IPS DF 19.7 (cell line): ENCODE data around the gene TRIB2.

Source experiments
- DNase-seq: peaks from one replicate; pipeline ENCODE4 v3.0.0-alpha.2; 2013; ENCODE audit warnings: low read depth, low spot score

The TRIB2 gene

GRCh38 chr2:12741380-12741779 is 24.6 kb downstream of the TRIB2 start:
- DNase-seq, result no peak

GRCh38 chr2:12742891-12743290 is 26.2 kb downstream of the TRIB2 start:
- DNase-seq, result no peak

GRCh38 chr2:12750166-12750905 is 33.6 kb downstream of the TRIB2 start:
- DNase-seq, result no peak

GRCh38 chr2:12754643-12755042 is 37.9 kb downstream of the TRIB2 start:
- peak; percentile 54 for DNase-seq

GRCh38 chr2:12755384-12755783 is 38.6 kb downstream of the TRIB2 start:
- DNase-seq, result no peak

- DNase-seq, result no peak
These were observed 42.5 kb downstream of the TRIB2 start for GRCh38 chr2:12759248-12759647.

GRCh38 chr2:12761104-12761503 is 44.4 kb downstream of the TRIB2 start:
- DNase-seq, result no peak

GRCh38 chr2:12762337-12762736 is 45.6 kb downstream of the TRIB2 start:
- DNase-seq, result no peak

- no peak for DNase-seq
These were observed 46.2 kb downstream of the TRIB2 start for GRCh38 chr2:12762976-12763375.

- DNase-seq, result no peak
These were observed 46.8 kb downstream of the TRIB2 start for GRCh38 chr2:12763486-12763885.

GRCh38 chr2:12764075-12764730 is 47.5 kb downstream of the TRIB2 start:
- DNase-seq, result no peak

- DNase-seq, result no peak
These were observed 48.3 kb downstream of the TRIB2 start for GRCh38 chr2:12764849-12765605.

- DNase-seq, result no peak
These were observed 49.7 kb downstream of the TRIB2 start for GRCh38 chr2:12766421-12766879.

- no peak for DNase-seq
These were observed 50.8 kb downstream of the TRIB2 start for GRCh38 chr2:12767541-12767940.

- DNase-seq, result no peak
These were observed 51.4 kb downstream of the TRIB2 start for GRCh38 chr2:12767996-12768624.

GRCh38 chr2:12769492-12770105 is 52.9 kb downstream of the TRIB2 start:
- no peak for DNase-seq

GRCh38 chr2:12770300-12770968 is 53.7 kb downstream of the TRIB2 start:
- DNase-seq, result peak; percentile 25

GRCh38 chr2:12771154-12771553 is 54.4 kb downstream of the TRIB2 start:
- no peak for DNase-seq

- no peak for DNase-seq
These were observed 57.1 kb downstream of the TRIB2 start for GRCh38 chr2:12773586-12774394.

- no peak for DNase-seq
These were observed 57.6 kb downstream of the TRIB2 start for GRCh38 chr2:12774395-12774727.
